ENCODE data around the gene SPO11. TPM values are rescaled to one million over a fixed set of nuclear protein-coding genes. Genes with fewer than 3 reads are reported as not detected.

The SPO11 gene
- total RNA-seq, 1 donor from 2014 or later = not detected

DNA sequence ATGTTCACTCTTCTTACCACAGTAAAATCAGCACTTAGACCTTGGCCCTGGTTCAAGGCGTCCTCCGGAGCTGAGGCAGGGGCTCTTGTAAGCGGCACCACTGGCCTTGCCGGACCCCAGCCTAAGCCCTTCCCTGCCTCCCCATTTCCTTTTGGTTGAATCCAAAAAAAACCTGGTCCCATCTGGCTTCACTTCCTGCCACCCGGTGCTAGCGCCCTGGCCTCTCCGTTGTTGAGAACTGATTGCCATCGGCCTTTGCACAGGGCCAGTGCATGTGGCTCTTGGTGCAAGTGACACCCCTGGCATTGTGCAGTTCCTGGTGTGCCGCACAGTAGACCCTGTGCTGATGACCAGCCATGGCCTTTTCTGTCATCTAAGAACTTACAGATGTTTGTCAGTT, 42.6 kb downstream of the SPO11 start:
- Histone ChIP-seq H3K4me3 (ENCODE audit: low read length in 3 of 3) (no peak overlapping the region), H3K27ac (ENCODE audit: low read depth, low read length) (no peak overlapping the region), H3K9me3 (ENCODE audit: control insufficient read depth in 3 of 3, low read length in 3 of 3) (no peaks in the 10 kb centered on the region), H3K4me1 (ENCODE audit: control insufficient read depth in 3 of 3, insufficient read depth in 3 of 3, low read length in 3 of 3) (peaks cover 0 to 3% (median 0%) of the 10 kb centered on the region in 3 donors), H3K36me3 (ENCODE audit: control insufficient read depth in 3 of 3, insufficient read depth in 3 of 3, low read length in 3 of 3) (peaks cover 78 to 87% (median 81%) of the 10 kb centered on the region in 3 donors), H3K9ac (ENCODE audit: low read depth in 1 of 3, low read length in 3 of 3) (no peak overlapping the region), H3K27me3 (ENCODE audit: control insufficient read depth in 3 of 3, insufficient read depth in 3 of 3, low read length in 3 of 3) (no peaks in the 10 kb centered on the region)

GRCh38 chr20:57372581-57373350, 43.2 kb downstream of the SPO11 start:
- peaks cover 0 to 3% (median 0%) of the 10 kb centered on the region in 3 donors for H3K4me1 ChIP-seq (ENCODE audit: control insufficient read depth in 3 of 3, insufficient read depth in 3 of 3, low read length in 3 of 3)
- H3K36me3 ChIP-seq (ENCODE audit: control insufficient read depth in 3 of 3, insufficient read depth in 3 of 3, low read length in 3 of 3) = peaks cover 77 to 88% (median 81%) of the 10 kb centered on the region in 3 donors

DNA sequence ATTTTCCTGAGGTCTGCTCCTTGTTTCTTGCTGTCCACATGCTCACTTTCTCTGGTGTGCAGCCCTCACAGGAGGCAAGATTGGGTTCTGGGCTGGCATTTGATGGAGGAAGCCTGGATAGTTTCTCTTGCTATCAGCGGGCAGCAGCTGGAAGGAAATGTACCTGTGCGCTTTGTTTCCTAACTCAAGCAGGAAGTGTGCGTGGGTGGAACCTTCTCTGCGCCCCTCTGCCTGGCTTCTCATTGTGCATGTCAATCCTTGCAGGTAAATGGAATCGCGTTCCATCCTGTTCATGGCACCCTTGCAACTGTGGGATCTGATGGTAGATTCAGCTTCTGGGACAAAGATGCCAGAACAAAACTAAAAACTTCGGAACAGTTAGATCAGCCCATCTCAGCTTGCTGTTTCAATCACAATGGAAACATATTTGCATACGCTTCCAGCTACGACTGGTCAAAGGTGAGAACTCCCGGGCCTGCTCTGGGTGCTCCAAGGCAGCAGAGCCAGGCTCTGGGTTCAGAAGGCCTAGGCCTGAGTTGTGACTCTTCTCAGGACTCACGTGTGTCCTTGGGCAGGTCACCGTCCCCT, 44.8 kb downstream of the SPO11 start:
- H3K9me3 ChIP-seq (ENCODE audit: control insufficient read depth in 3 of 3, low read length in 3 of 3) = no peaks in the 10 kb centered on the region
- no peak overlapping the region for H3K4me3 ChIP-seq (ENCODE audit: low read length in 3 of 3)
- no peaks in the 10 kb centered on the region for H3K27me3 ChIP-seq (ENCODE audit: control insufficient read depth in 3 of 3, insufficient read depth in 3 of 3, low read length in 3 of 3)
- peaks cover 72 to 85% (median 77%) of the 10 kb centered on the region in 3 donors for H3K36me3 ChIP-seq (ENCODE audit: control insufficient read depth in 3 of 3, insufficient read depth in 3 of 3, low read length in 3 of 3)
- H3K4me1 ChIP-seq (ENCODE audit: control insufficient read depth in 3 of 3, insufficient read depth in 3 of 3, low read length in 3 of 3) = peaks cover 0 to 3% (median 0%) of the 10 kb centered on the region in 3 donors
- H3K27ac ChIP-seq (ENCODE audit: low read depth, low read length) = no peak overlapping the region
- no peak overlapping the region for H3K9ac ChIP-seq (ENCODE audit: low read depth in 1 of 3, low read length in 3 of 3)

More at GRCh38 chr20:57372581-57373350, 43.2 kb downstream of the SPO11 start:
- Histone ChIP-seq H3K9ac (ENCODE audit: low read depth in 1 of 3, low read length in 3 of 3) (no peak overlapping the region), H3K4me3 (ENCODE audit: low read length in 3 of 3) (no peak overlapping the region), H3K27me3 (ENCODE audit: control insufficient read depth in 3 of 3, insufficient read depth in 3 of 3, low read length in 3 of 3) (no peaks in the 10 kb centered on the region), H3K27ac (ENCODE audit: low read depth, low read length) (no peak overlapping the region), H3K9me3 (ENCODE audit: control insufficient read depth in 3 of 3, low read length in 3 of 3) (no peaks in the 10 kb centered on the region)

GRCh38 chr20:57374931-57375651, 45.5 kb downstream of the SPO11 start:
- Histone ChIP-seq H3K27ac (ENCODE audit: low read depth, low read length) (no peak overlapping the region), H3K36me3 (ENCODE audit: control insufficient read depth in 3 of 3, insufficient read depth in 3 of 3, low read length in 3 of 3) (peaks cover 67 to 80% (median 76%) of the 10 kb centered on the region in 3 donors), H3K4me1 (ENCODE audit: control insufficient read depth in 3 of 3, insufficient read depth in 3 of 3, low read length in 3 of 3) (peaks cover 0 to 3% (median 0%) of the 10 kb centered on the region in 3 donors), H3K4me3 (ENCODE audit: low read length in 3 of 3) (peak overlapping the region in 1 of 3 donors; percentile 29), H3K9ac (ENCODE audit: low read depth in 1 of 3, low read length in 3 of 3) (no peak overlapping the region), H3K9me3 (ENCODE audit: control insufficient read depth in 3 of 3, low read length in 3 of 3) (no peaks in the 10 kb centered on the region), H3K27me3 (ENCODE audit: control insufficient read depth in 3 of 3, insufficient read depth in 3 of 3, low read length in 3 of 3) (no peaks in the 10 kb centered on the region)

- Histone ChIP-seq H3K36me3 (ENCODE audit: control insufficient read depth in 3 of 3, insufficient read depth in 3 of 3, low read length in 3 of 3) (peaks cover 65 to 79% (median 76%) of the 10 kb centered on the region in 3 donors), H3K9ac (ENCODE audit: low read depth in 1 of 3, low read length in 3 of 3) (no peak overlapping the region), H3K9me3 (ENCODE audit: control insufficient read depth in 3 of 3, low read length in 3 of 3) (no peaks in the 10 kb centered on the region), H3K4me1 (ENCODE audit: control insufficient read depth in 3 of 3, insufficient read depth in 3 of 3, low read length in 3 of 3) (peaks cover 0 to 3% (median 0%) of the 10 kb centered on the region in 3 donors), H3K27me3 (ENCODE audit: control insufficient read depth in 3 of 3, insufficient read depth in 3 of 3, low read length in 3 of 3) (no peaks in the 10 kb centered on the region), H3K27ac (ENCODE audit: low read depth, low read length) (no peak overlapping the region), H3K4me3 (ENCODE audit: low read length in 3 of 3) (no peak overlapping the region)
These were observed 46.1 kb downstream of the SPO11 start for GRCh38 chr20:57375652-57376230.

- H3K4me3 ChIP-seq (ENCODE audit: low read length in 3 of 3) = no peak overlapping the region
- H3K4me1 ChIP-seq (ENCODE audit: control insufficient read depth in 3 of 3, insufficient read depth in 3 of 3, low read length in 3 of 3) = peaks cover 0 to 3% (median 0%) of the 10 kb centered on the region in 3 donors
- H3K9me3 ChIP-seq (ENCODE audit: control insufficient read depth in 3 of 3, low read length in 3 of 3) = no peaks in the 10 kb centered on the region
- no peaks in the 10 kb centered on the region for H3K27me3 ChIP-seq (ENCODE audit: control insufficient read depth in 3 of 3, insufficient read depth in 3 of 3, low read length in 3 of 3)
- no peak overlapping the region for H3K9ac ChIP-seq (ENCODE audit: low read depth in 1 of 3, low read length in 3 of 3)
- peaks cover 51 to 63% (median 60%) of the 10 kb centered on the region in 3 donors for H3K36me3 ChIP-seq (ENCODE audit: control insufficient read depth in 3 of 3, insufficient read depth in 3 of 3, low read length in 3 of 3)
- no peak overlapping the region for H3K27ac ChIP-seq (ENCODE audit: low read depth, low read length)
These were observed 47.7 kb downstream of the SPO11 start for GRCh38 chr20:57377350-57377749.

- Histone ChIP-seq H3K4me3 (ENCODE audit: low read length in 3 of 3) (no peak overlapping the region), H3K9ac (ENCODE audit: low read depth in 1 of 3, low read length in 3 of 3) (no peak overlapping the region), H3K9me3 (ENCODE audit: control insufficient read depth in 3 of 3, low read length in 3 of 3) (no peaks in the 10 kb centered on the region), H3K4me1 (ENCODE audit: control insufficient read depth in 3 of 3, insufficient read depth in 3 of 3, low read length in 3 of 3) (peaks cover 0 to 3% (median 0%) of the 10 kb centered on the region in 3 donors), H3K36me3 (ENCODE audit: control insufficient read depth in 3 of 3, insufficient read depth in 3 of 3, low read length in 3 of 3) (peaks cover 44 to 56% (median 53%) of the 10 kb centered on the region in 3 donors), H3K27me3 (ENCODE audit: control insufficient read depth in 3 of 3, insufficient read depth in 3 of 3, low read length in 3 of 3) (no peaks in the 10 kb centered on the region), H3K27ac (ENCODE audit: low read depth, low read length) (no peak overlapping the region)
These were observed 48.5 kb downstream of the SPO11 start for GRCh38 chr20:57378107-57378506.

DNA sequence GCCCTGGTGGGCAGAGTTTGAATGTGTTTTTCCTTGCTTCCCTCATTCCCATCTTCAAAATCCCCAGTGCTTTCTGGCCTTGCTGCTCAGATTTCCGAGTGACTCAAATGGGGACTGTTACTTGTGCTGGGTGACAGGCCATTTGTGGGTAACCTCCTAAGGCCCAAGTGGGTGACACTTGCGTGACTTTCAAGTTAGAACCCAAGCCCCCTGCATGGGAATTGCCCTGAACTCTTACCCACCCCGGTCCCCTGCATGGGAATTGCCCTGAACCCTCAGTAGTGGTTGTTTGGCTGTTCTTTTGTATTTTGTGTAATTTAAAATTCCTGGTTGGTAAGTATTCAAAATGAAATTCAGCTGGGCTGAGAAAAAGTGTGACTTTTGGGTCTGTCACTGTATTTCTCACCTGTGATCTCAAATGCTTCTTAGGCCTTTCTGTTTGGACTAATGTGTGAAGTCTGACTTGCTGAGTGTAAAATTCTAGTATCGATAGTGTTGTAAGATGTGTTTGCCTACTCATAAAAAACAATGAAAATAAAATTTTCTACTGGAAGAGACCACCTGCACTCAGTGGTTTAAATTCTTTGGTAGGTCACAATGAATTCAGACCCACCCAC, 49.2 kb downstream of the SPO11 start:
- Histone ChIP-seq H3K27ac (ENCODE audit: low read depth, low read length) (no peak overlapping the region), H3K9me3 (ENCODE audit: control insufficient read depth in 3 of 3, low read length in 3 of 3) (no peaks in the 10 kb centered on the region), H3K4me3 (ENCODE audit: low read length in 3 of 3) (no peak overlapping the region), H3K4me1 (ENCODE audit: control insufficient read depth in 3 of 3, insufficient read depth in 3 of 3, low read length in 3 of 3) (peaks cover 0 to 3% (median 0%) of the 10 kb centered on the region in 3 donors), H3K36me3 (ENCODE audit: control insufficient read depth in 3 of 3, insufficient read depth in 3 of 3, low read length in 3 of 3) (peaks cover 40 to 52% (median 48%) of the 10 kb centered on the region in 3 donors), H3K9ac (ENCODE audit: low read depth in 1 of 3, low read length in 3 of 3) (no peak overlapping the region), H3K27me3 (ENCODE audit: control insufficient read depth in 3 of 3, insufficient read depth in 3 of 3, low read length in 3 of 3) (no peaks in the 10 kb centered on the region)

DNA sequence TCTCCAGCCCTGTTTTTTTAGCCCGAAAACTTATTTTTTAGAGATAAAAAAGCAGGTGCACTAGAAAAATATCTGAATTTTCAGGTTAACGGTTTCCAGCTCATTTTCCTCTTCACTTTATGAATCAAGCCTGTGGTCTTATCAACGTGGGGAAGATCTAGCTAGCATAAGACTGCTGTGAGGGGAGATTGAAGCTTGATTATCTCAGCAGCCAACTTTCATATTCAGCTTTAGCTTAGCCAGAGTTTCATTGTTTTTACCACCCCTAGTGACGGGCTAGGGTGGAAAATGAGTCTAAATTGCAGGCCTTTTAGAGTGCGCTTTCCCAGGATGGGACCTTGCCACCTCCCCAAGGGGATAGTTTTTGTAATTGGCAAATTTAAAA, 49.7 kb downstream of the SPO11 start:
- Histone ChIP-seq H3K9me3 (ENCODE audit: control insufficient read depth in 3 of 3, low read length in 3 of 3) (no peaks in the 10 kb centered on the region), H3K27me3 (ENCODE audit: control insufficient read depth in 3 of 3, insufficient read depth in 3 of 3, low read length in 3 of 3) (no peaks in the 10 kb centered on the region), H3K4me1 (ENCODE audit: control insufficient read depth in 3 of 3, insufficient read depth in 3 of 3, low read length in 3 of 3) (peaks cover 0 to 3% (median 0%) of the 10 kb centered on the region in 3 donors), H3K36me3 (ENCODE audit: control insufficient read depth in 3 of 3, insufficient read depth in 3 of 3, low read length in 3 of 3) (peaks cover 40 to 51% (median 44%) of the 10 kb centered on the region in 3 donors), H3K27ac (ENCODE audit: low read depth, low read length) (no peak overlapping the region), H3K9ac (ENCODE audit: low read depth in 1 of 3, low read length in 3 of 3) (no peak overlapping the region), H3K4me3 (ENCODE audit: low read length in 3 of 3) (no peak overlapping the region)
